Raji (cell line): ENCODE results near the gene NDUFAB1.

Experiments
- POLR2A ChIP-seq: IDR thresholded peaks from 2 replicates; pipeline ENCODE4 v1.6.1; 2011; ENCODE audit warnings: low read depth, low read length, control low read depth; ENCODE audit not compliant: insufficient read depth

NDUFAB1 gene

GRCh38 chr16:23595246-23595950 lies 718 bp downstream of the NDUFAB1 start:
- TF ChIP-seq POLR2A, result no peak

GRCh38 chr16:23594186-23594585 lies 1.9 kb downstream of the NDUFAB1 start:
- no peak for TF ChIP-seq POLR2A

DNA sequence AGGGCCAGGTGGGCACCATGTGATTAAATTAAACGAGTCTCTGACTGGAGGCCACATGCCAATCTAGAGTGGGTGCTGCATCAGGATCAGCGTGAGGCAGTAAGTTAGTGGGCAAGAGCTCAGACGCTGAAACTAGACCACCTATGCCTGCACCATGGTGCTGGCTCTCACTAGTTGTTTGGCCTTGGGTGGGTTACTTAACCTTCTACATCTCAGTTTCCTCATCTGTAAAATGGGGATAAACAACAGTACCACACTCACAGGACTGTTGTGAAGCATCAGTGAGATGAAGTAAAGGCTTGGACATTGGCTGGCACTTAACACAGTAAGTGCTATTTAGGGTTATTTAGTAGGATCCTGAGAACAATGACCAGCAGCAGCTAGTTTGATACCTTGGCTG lies 5.9 kb downstream of the NDUFAB1 start:
- no peak for TF ChIP-seq POLR2A

GRCh38 chr16:23587726-23588125 lies 8.4 kb downstream of the NDUFAB1 start:
- no peak for TF ChIP-seq POLR2A

DNA sequence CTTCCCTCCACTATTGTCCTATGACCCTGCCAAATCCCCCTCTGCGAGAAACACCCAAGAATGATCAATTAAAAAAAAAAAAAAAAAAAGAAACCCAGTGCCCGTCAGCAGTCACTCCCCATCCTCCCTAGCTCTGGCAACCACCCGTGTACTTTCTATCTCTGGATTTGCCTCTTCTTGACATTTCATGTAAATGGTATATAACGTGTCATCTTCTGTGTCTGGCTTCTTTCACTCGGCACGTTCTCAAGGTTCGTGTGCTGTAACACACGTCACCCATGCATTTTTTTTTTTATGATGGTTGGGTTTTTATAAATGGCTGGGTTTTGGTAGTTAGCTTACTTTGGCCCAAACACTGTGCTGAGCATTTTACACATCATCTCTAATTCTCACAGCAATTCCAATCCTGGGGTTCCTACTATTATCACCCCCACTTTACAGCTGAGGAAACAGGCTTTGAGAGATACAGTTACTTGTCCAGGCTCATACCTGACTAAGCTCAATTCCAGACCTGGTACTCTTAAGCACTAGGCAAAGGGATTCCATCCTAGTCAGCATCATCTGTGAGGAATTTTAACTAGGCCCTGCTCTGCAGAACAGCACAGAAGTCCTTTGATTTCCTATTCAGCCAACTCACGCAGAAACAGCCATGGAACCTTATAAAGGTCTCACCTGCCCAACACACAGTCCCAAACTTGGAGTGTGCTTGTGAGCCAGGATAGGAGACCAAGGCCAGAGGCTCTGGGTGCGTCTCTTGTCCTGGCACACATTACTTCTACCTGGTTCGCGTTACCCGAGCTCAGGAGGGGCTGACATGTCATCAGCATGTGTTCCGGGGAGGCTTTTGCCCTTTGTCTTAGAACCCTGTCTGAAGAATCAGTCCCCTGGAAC lies 11.7 kb downstream of the NDUFAB1 start:
- TF ChIP-seq POLR2A, result no peak

- TF ChIP-seq POLR2A, result no peak
These were observed 14.4 kb downstream of the NDUFAB1 start for GRCh38 chr16:23581764-23582163.

- TF ChIP-seq POLR2A, result no peak
These were observed 15.7 kb downstream of the NDUFAB1 start for GRCh38 chr16:23580391-23580790.

DNA sequence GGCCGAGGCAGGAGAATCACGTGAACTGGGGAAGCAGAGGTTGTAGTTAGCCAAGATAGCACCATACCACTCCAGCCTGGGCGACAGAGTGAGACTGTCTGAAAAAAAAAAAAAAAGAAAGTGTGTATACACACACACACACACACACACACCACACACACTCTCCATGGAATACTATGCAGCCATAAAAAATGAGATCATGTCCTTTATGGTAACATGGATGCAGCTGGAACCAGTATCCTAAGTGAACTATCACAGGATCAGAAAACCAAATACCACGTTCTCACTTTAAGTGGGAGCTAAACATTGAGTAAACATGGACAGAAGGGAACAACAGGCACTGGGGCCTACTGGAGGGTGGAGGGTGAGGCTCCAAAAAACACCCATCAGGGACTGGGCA lies 16.7 kb downstream of the NDUFAB1 start:
- no peak for TF ChIP-seq POLR2A

- no peak for TF ChIP-seq POLR2A
These were observed 17.9 kb downstream of the NDUFAB1 start for GRCh38 chr16:23578101-23578830.

GRCh38 chr16:23577493-23577892 lies 18.6 kb downstream of the NDUFAB1 start:
- TF ChIP-seq POLR2A, result no peak

DNA sequence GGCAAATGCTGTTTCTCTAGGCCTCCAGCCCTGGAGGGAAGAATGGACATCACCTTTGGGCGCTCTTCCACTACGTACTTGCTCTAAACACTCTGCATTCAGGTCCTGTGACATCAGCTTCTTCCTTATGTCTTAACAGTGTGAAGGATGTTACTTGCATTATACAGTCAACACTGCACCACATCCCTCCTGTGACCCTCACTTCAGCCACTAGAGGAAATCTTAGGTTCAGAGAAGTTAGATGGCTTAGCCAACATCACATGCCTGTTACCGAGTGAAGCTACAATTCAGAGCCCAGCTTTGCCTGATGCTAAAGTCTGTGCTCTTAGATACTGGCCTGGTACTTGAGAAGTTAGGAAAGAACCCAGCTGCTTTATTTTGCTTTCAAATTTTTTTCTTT lies 20.3 kb downstream of the NDUFAB1 start:
- TF ChIP-seq POLR2A, result no peak

DNA sequence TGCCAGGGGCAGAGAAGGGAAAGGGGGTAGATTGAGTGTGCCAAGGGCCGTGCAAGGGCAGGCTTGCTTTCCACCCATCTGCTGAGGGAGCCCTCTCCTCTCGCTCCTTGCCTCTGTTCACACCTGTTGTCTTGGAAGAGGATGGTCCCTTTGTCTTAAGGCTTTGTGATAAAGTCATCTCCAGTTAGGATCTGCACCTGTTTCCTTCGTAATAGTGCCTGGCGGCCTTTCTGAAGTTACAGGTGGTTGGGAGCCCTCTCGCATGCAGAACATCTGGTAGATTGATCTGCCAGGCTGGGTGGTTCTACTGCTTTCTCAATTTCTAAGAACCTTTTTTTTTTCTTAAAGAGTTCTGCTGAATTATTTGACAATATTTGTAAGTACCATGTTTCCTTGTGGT lies 22.3 kb downstream of the NDUFAB1 start:
- TF ChIP-seq POLR2A, result no peak

DNA sequence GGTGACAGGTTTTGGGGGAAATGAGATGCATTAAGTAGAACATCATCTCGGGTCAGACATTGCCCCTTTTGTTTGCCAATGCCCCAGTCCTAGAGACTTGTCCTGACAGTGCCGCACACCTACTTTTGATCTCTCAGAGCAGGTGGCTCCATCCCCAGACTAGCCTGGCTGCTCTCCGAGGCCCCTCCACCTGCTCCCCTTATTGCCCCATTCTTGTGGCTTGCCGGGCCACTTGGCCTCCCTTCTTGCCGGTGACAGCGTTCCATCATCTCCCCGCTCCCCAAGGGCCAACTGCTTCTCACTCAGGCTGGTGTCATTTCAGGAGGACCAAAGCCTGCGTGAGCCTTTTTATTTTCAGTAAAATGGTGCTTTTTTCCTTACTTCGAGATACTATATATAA lies 23.7 kb downstream of the NDUFAB1 start:
- no peak for TF ChIP-seq POLR2A

- no peak for TF ChIP-seq POLR2A
These were observed 24.2 kb downstream of the NDUFAB1 start for GRCh38 chr16:23571895-23572294.

- no peak for TF ChIP-seq POLR2A
These were observed 25.0 kb downstream of the NDUFAB1 start for GRCh38 chr16:23570992-23571632.
